Karpas-422 (cell line): ENCODE results near the gene NUP98. TPM values are rescaled to one million over a fixed set of nuclear protein-coding genes. Genes with fewer than 3 reads are reported as not detected.
"Not testable (repeated sequence)": the region's sequence is repeated elsewhere in the genome, so short reads cannot be mapped to it uniquely, and the experiment has no call there.

Experiments used
- DNase-seq: peaks from one replicate; pipeline ENCODE4 v3.0.0-alpha.2; 2015
- H2AFZ ChIP-seq: fragments of 200-600 bp; sonication (generic); 2 replicates; pipeline ENCODE4 v1.6.1; 2014; ENCODE audit warnings: antibody characterized with exemption, low read length, mixed read lengths
- H3K27ac ChIP-seq: fragments of 200-600 bp; sonication (generic); 2 replicates; pipeline ENCODE4 v1.5.1; 2014; ENCODE audit warnings: mild to moderate bottlenecking, low read length, moderate library complexity
- H3K27me3 ChIP-seq: fragments of 200-600 bp; sonication (generic); 2 replicates; pipeline ENCODE4 v1.6.1; 2014; ENCODE audit warnings: low read length, mixed read lengths
- H3K36me3 ChIP-seq: fragments of 200-600 bp; sonication (generic); 2 replicates; pipeline ENCODE4 v1.6.1; 2014; ENCODE audit warnings: low read length, mixed read lengths; ENCODE audit not compliant: insufficient read depth
- H3K4me1 ChIP-seq: fragments of 200-600 bp; sonication (generic); 2 replicates; pipeline ENCODE4 v1.6.1; 2014; ENCODE audit warnings: mild to moderate bottlenecking, low read length, mixed read lengths
- H3K4me2 ChIP-seq: fragments of 200-600 bp; sonication (generic); 2 replicates; pipeline ENCODE4 v1.6.1; 2014; ENCODE audit warnings: low read length, low read depth, mild to moderate bottlenecking; ENCODE audit not compliant: poor library complexity, severe bottlenecking
- H3K4me3 ChIP-seq: fragments of 200-600 bp; sonication (generic); 2 replicates; pipeline ENCODE4 v1.5.1; 2014; ENCODE audit warnings: mild to moderate bottlenecking, antibody characterized with exemption, low read length, mixed read lengths
- H3K79me2 ChIP-seq: fragments of 200-600 bp; sonication (generic); 2 replicates; pipeline ENCODE4 v1.6.1; 2014; ENCODE audit warnings: mild to moderate bottlenecking, low read length, mixed read lengths
- H3K9ac ChIP-seq: fragments of 200-600 bp; sonication (generic); 2 replicates; pipeline ENCODE4 v1.6.0; 2014; ENCODE audit warnings: low read length
- H3K9me2 ChIP-seq: fragments of 200-600 bp; sonication (generic), shearing (Covaris generic); replicated peaks from 2 replicates; pipeline ENCODE4 v1.6.0; 2014; ENCODE audit warnings: mild to moderate bottlenecking, low read length, moderate library complexity; ENCODE audit not compliant: insufficient read depth
- H3K9me3 ChIP-seq: fragments of 300-700, 200-600 bp; sonication (generic); 2 replicates; pipeline ENCODE4 v1.6.1; 2014; ENCODE audit warnings: low read length, mixed read lengths
- H4K20me1 ChIP-seq: fragments of 200-600 bp; sonication (generic); 2 replicates; pipeline ENCODE4 v1.6.1; 2014; ENCODE audit warnings: mild to moderate bottlenecking, antibody characterized with exemption, low read length, low read depth; ENCODE audit not compliant: insufficient read depth
- total RNA-seq: library from RNA; depleted of rRNA; stranded (reverse); fragments of >200 nt; shearing (Covaris generic); gene quantifications from 2 replicates; pipeline ENCODE4 v1.2.3, GENCODE V29; 2014; ENCODE audit warnings: low replicate concordance

The NUP98 gene
- total RNA-seq, 1 experiment from 2014 or later = 124 TPM

GRCh38 chr11:3783611-3784010 is 13.7 kb downstream of the NUP98 start:
- no peaks in the 10 kb centered on the region for H3K4me1 ChIP-seq
- no peaks in the 10 kb centered on the region for H3K9me3 ChIP-seq
- H3K27me3 ChIP-seq = no peaks in the 10 kb centered on the region
- no peak overlapping the region for H3K4me2 ChIP-seq
- H3K36me3 ChIP-seq = peaks cover 29% of the 10 kb centered on the region
- DNase-seq = no peak
- H3K9ac ChIP-seq = no peak overlapping the region
- H4K20me1 ChIP-seq = peaks cover 29% of the 10 kb centered on the region
- no peak overlapping the region for H2AFZ ChIP-seq
- H3K79me2 ChIP-seq = peaks cover 88% of the 10 kb centered on the region
- no peaks in the 10 kb centered on the region for H3K9me2 ChIP-seq
- no peak overlapping the region for H3K27ac ChIP-seq
- no peak overlapping the region for H3K4me3 ChIP-seq

- DNase-seq = no peak
- no peaks in the 10 kb centered on the region for H3K9me2 ChIP-seq
- H3K36me3 ChIP-seq = peaks cover 35% of the 10 kb centered on the region
- no peak overlapping the region for H3K4me3 ChIP-seq
- no peak overlapping the region for H3K9ac ChIP-seq
- H3K27me3 ChIP-seq = no peaks in the 10 kb centered on the region
- H4K20me1 ChIP-seq = peaks cover 27% of the 10 kb centered on the region
- H3K27ac ChIP-seq = no peak overlapping the region
- H3K9me3 ChIP-seq = no peaks in the 10 kb centered on the region
- no peaks in the 10 kb centered on the region for H3K4me1 ChIP-seq
- no peak overlapping the region for H2AFZ ChIP-seq
- H3K4me2 ChIP-seq = no peak overlapping the region
- peaks cover 87% of the 10 kb centered on the region for H3K79me2 ChIP-seq
Measured at GRCh38 chr11:3782963-3783362, 14.4 kb downstream of the NUP98 start.

- H3K79me2 ChIP-seq = peaks cover 75% of the 10 kb centered on the region
- H3K4me1 ChIP-seq = no peaks in the 10 kb centered on the region
- no peaks in the 10 kb centered on the region for H3K9me2 ChIP-seq
- H3K27ac ChIP-seq = no peak overlapping the region
- H3K27me3 ChIP-seq = no peaks in the 10 kb centered on the region
- peaks cover 42% of the 10 kb centered on the region for H3K36me3 ChIP-seq
- DNase-seq = no peak
- no peak overlapping the region for H3K4me3 ChIP-seq
- peaks cover 18% of the 10 kb centered on the region for H4K20me1 ChIP-seq
- no peaks in the 10 kb centered on the region for H3K9me3 ChIP-seq
- H2AFZ ChIP-seq = no peak overlapping the region
- H3K9ac ChIP-seq = no peak overlapping the region
- H3K4me2 ChIP-seq = no peak overlapping the region
Measured at GRCh38 chr11:3781423-3781822, 15.9 kb downstream of the NUP98 start.

GRCh38 chr11:3775736-3776406 is 21.5 kb downstream of the NUP98 start:
- H2AFZ ChIP-seq = no peak overlapping the region
- H3K79me2 ChIP-seq = peaks cover 26% of the 10 kb centered on the region
- H4K20me1 ChIP-seq = no peaks in the 10 kb centered on the region
- H3K36me3 ChIP-seq = peaks cover 63% of the 10 kb centered on the region
- no peaks in the 10 kb centered on the region for H3K9me2 ChIP-seq
- DNase-seq = no peak
- H3K4me3 ChIP-seq = no peak overlapping the region
- H3K4me1 ChIP-seq = no peaks in the 10 kb centered on the region
- no peak overlapping the region for H3K9ac ChIP-seq
- no peak overlapping the region for H3K27ac ChIP-seq
- no peak overlapping the region for H3K4me2 ChIP-seq
- no peaks in the 10 kb centered on the region for H3K27me3 ChIP-seq
- H3K9me3 ChIP-seq = no peaks in the 10 kb centered on the region

DNA sequence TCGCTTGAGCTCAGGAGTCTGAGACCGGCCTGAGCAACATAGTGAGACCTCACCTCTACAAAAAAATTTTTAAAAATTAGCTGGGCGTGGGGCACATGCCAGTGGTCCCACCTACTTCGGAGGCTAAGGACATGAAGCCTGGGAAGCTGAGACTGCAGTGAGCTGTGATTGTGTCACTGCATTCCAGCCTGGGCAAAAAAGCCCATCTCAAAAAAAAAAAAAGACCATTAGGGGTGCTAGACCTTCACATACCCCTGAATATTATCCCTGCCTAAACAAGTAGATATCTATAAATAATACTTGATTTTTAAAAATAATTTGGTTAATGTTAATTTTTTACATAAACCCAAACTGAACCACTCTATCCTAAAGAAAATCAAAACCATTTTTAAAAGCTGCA is 24.2 kb downstream of the NUP98 start:
- Histone ChIP-seq H3K79me2 (peaks cover 11% of the 10 kb centered on the region), H3K9me2 (no peaks in the 10 kb centered on the region), H3K27me3 (no peaks in the 10 kb centered on the region), H3K4me1 (no peaks in the 10 kb centered on the region), H4K20me1 (no peaks in the 10 kb centered on the region), H3K4me2 (no peak overlapping the region), H3K9ac (no peak overlapping the region), H3K9me3 (no peaks in the 10 kb centered on the region), H2AFZ (no peak overlapping the region), H3K36me3 (peaks cover 61% of the 10 kb centered on the region), H3K27ac (no peak overlapping the region), H3K4me3 (no peak overlapping the region)
- DNase-seq = no peak

DNA sequence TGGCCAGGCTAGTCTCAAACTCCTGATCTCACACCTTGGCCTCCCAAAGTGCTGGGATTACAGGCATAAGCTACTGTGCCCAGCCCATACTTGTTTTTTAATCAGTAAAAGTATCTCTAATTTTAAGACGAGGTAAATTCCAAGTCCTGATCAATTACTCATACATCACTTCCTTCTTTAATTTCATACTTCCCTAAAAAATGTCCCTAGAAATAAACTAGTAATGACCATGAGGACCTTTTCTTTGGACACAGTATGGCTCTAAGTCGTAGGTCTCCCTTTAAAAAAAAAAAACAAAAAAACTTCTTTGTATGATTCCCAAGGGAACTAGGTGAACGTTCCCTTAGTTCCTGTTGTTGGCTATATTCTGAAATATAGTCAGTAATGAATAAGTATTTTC is 29.8 kb downstream of the NUP98 start:
- Histone ChIP-seq H3K27me3 (no peaks in the 10 kb centered on the region), H3K4me2 (no peak overlapping the region), H3K4me3 (no peak overlapping the region), H4K20me1 (no peaks in the 10 kb centered on the region), H3K9me2 (no peaks in the 10 kb centered on the region), H3K4me1 (no peaks in the 10 kb centered on the region), H3K79me2 (peaks cover 18% of the 10 kb centered on the region), H3K36me3 (peaks cover 71% of the 10 kb centered on the region), H2AFZ (no peak overlapping the region), H3K9me3 (no peaks in the 10 kb centered on the region), H3K27ac (no peak overlapping the region), H3K9ac (no peak overlapping the region)
- no peak for DNase-seq

GRCh38 chr11:3766836-3767235 is 30.5 kb downstream of the NUP98 start:
- Histone ChIP-seq H3K36me3 (peaks cover 70% of the 10 kb centered on the region), H3K79me2 (peaks cover 15% of the 10 kb centered on the region)
- not testable (repeated sequence) for H3K27me3 ChIP-seq, H3K27ac ChIP-seq, H3K4me1 ChIP-seq, H3K9me3 ChIP-seq, DNase-seq, H4K20me1 ChIP-seq, H2AFZ ChIP-seq, H3K4me3 ChIP-seq, H3K4me2 ChIP-seq, H3K9ac ChIP-seq, H3K9me2 ChIP-seq

GRCh38 chr11:3764266-3764665 is 33.1 kb downstream of the NUP98 start:
- H3K9me3 ChIP-seq = no peaks in the 10 kb centered on the region
- H3K36me3 ChIP-seq = peaks cover 75% of the 10 kb centered on the region
- H3K4me2 ChIP-seq = no peak overlapping the region
- H3K27me3 ChIP-seq = no peaks in the 10 kb centered on the region
- peaks cover 26% of the 10 kb centered on the region for H3K79me2 ChIP-seq
- H3K27ac ChIP-seq = no peak overlapping the region
- H4K20me1 ChIP-seq = no peaks in the 10 kb centered on the region
- H3K9ac ChIP-seq = no peak overlapping the region
- no peak overlapping the region for H3K4me3 ChIP-seq
- DNase-seq = no peak
- H3K4me1 ChIP-seq = no peaks in the 10 kb centered on the region
- no peak overlapping the region for H2AFZ ChIP-seq
- H3K9me2 ChIP-seq = no peaks in the 10 kb centered on the region
